ENCODE results near the gene PTGS1. TPM values are rescaled to one million over a fixed set of nuclear protein-coding genes. Genes with fewer than 3 reads are reported as not detected.
"Not testable (repeated sequence)": the region's sequence is repeated elsewhere in the genome, so short reads cannot be mapped to it uniquely, and the experiment has no call there.

Gene PTGS1
- 1 to 10 TPM; 2.2 to 7.3 (median 4.4) TPM for total RNA-seq

- peaks cover 0 to 7% (median 0%) of the 10 kb centered on the region in 4 donors for H3K9me3 ChIP-seq
- H3K27ac ChIP-seq, result peak within 1 kb of the TSS in 1 of 4 donors; percentile 45
- no peak for DNase-seq (ENCODE audit: low spot score in 2 of 2)
- peaks cover 0 to 31% (median 3%) of the 10 kb centered on the region in 4 donors for H3K4me1 ChIP-seq
- 8 to 9% methylated on average over 38 to 39 of the region's 39 CpGs for WGBS, 2 donors
- H3K4me3 ChIP-seq, result peak within 1 kb of the TSS; percentile 8 to 50 (median 30)
- peaks cover 0 to 9% of the 10 kb centered on the region in 2 donors for H3K27me3 ChIP-seq
- no peaks in the 10 kb centered on the region for H3K36me3 ChIP-seq
- no peak for TF ChIP-seq POLR2A (IDR thresholded peaks at IDR 0.05)
- no peak for TF ChIP-seq EP300 (IDR thresholded peaks at IDR 0.05)
- no peak for TF ChIP-seq CTCF (IDR thresholded peaks at IDR 0.05)
Measured at GRCh38 chr9:122370869-122371755, at the start of gene PTGS1. Gene PTGS1, plus strand, starts transcription at chr9:122371024. Its CDS starts 61 bp downstream, at chr9:122371085.

DNA sequence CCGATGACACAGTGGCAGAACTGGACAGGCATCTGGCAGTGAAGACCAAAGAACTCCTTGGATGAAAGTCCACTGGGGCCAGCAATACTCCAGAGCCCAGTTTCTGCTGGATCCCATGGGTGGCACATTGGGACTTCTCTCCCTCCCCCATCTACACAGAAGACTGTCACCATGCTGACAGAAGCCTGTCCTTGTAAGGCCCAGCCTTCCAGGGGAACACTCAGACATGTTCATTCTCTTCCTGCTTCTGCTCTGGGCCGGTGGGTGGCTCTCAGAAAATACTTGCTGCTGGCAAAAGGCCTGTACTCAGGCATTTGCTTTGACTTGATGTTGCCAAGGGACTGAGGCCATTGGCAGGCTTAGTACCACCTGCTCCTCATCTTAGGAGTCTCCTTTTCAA lies 48.3 kb upstream of the PTGS1 start:
- no peak for DNase-seq (ENCODE audit: low spot score in 2 of 2)
- H3K9me3 ChIP-seq, result no peaks in the 10 kb centered on the region
- peaks cover 0 to 6% (median 0%) of the 10 kb centered on the region in 4 donors for H3K4me1 ChIP-seq
- TF ChIP-seq POLR2A (IDR thresholded peaks at IDR 0.05) (no peak), EP300 (IDR thresholded peaks at IDR 0.05) (no peak), CTCF (IDR thresholded peaks at IDR 0.05) (no peak)
- H3K27me3 ChIP-seq, result no peaks in the 10 kb centered on the region
- no peak overlapping the region for H3K27ac ChIP-seq
- H3K4me3 ChIP-seq, result no peak overlapping the region
- H3K36me3 ChIP-seq, result peaks cover 0 to 74% (median 8%) of the 10 kb centered on the region in 3 donors
- WGBS, 2 donors, result 79 to 100% methylated on average over 2 of the region's 2 CpGs

- not testable (repeated sequence) for DNase-seq (ENCODE audit: low spot score in 2 of 2); H3K4me3 ChIP-seq; H3K27ac ChIP-seq; H3K4me1 ChIP-seq; H3K27me3 ChIP-seq; H3K9me3 ChIP-seq
- WGBS, 2 donors, result 44 to 55% methylated on average over 1 of the region's 1 CpG
- H3K36me3 ChIP-seq, result peaks cover 0 to 62% (median 8%) of the 10 kb centered on the region in 3 donors
Measured at GRCh38 chr9:122324665-122325064, 46.2 kb upstream of the PTGS1 start.

DNA sequence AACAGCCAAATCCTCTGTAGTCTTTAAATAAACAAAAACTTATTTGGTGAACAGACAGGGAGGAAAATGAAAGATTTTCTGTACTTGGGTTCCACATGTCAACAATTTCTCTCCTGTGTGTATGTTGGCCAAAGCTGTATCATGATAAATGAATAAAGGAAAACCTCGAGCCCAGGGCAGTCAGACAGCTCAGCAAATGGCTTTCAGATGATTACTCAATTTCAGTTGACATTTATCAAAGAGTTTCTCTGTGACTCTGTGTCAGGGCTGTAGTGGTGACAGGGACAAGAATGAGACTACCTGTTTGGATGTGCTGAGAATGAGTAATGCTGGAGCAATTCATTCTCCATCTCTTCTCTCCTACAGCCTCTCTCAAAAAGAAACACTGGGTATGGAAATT lies 45.7 kb upstream of the PTGS1 start:
- DNase-seq (ENCODE audit: low spot score in 2 of 2), result no peak
- no peaks in the 10 kb centered on the region for H3K27me3 ChIP-seq
- peaks cover 0 to 62% (median 8%) of the 10 kb centered on the region in 3 donors for H3K36me3 ChIP-seq
- peaks cover 0 to 6% (median 0%) of the 10 kb centered on the region in 4 donors for H3K4me1 ChIP-seq
- no peaks in the 10 kb centered on the region for H3K9me3 ChIP-seq
- H3K27ac ChIP-seq, result no peak overlapping the region
- WGBS, 2 donors, result 17 to 18% methylated on average over 1 of the region's 1 CpG
- TF ChIP-seq EP300 (IDR thresholded peaks at IDR 0.05), result no peak
- TF ChIP-seq POLR2A (IDR thresholded peaks at IDR 0.05), result no peak
- TF ChIP-seq CTCF (IDR thresholded peaks at IDR 0.05), result no peak
- H3K4me3 ChIP-seq, result no peak overlapping the region

- Histone ChIP-seq H3K36me3 (peaks cover 0 to 61% (median 8%) of the 10 kb centered on the region in 3 donors), H3K4me1 (peaks cover 0 to 6% (median 0%) of the 10 kb centered on the region in 4 donors), H3K9me3 (no peaks in the 10 kb centered on the region), H3K27ac (no peak overlapping the region), H3K4me3 (no peak overlapping the region), H3K27me3 (no peaks in the 10 kb centered on the region)
- no peak for DNase-seq (ENCODE audit: low spot score in 2 of 2)
- WGBS, 2 donors, result 92 to 95% methylated on average over 2 of the region's 2 CpGs
- TF ChIP-seq CTCF (IDR thresholded peaks at IDR 0.05) (no peak), POLR2A (IDR thresholded peaks at IDR 0.05) (no peak), EP300 (IDR thresholded peaks at IDR 0.05) (no peak)
Measured at GRCh38 chr9:122327175-122327574, 43.6 kb upstream of the PTGS1 start.
